Skeletal muscle tissue (tissue), 4 donors: ENCODE measurements around the gene RPL10. TPM values are rescaled to one million over a fixed set of nuclear protein-coding genes. Genes with fewer than 3 reads are reported as not detected.

ENCODE experiments used
- H3K27ac ChIP-seq: one replicate; pipeline ENCODE4 v1.7.0; 2013; ENCODE audit warnings: mild to moderate bottlenecking, low read depth, low read length, inconsistent platforms
- H3K27me3 ChIP-seq, 3 donors: one replicate each; pipeline ENCODE4 v1.7.0; 2013; ENCODE audit warnings: low read length in 3 of 3; ENCODE audit not compliant: control insufficient read depth in 3 of 3, insufficient read depth in 3 of 3
- H3K36me3 ChIP-seq, 3 donors: one replicate each; pipeline ENCODE4 v1.7.0; 2013; ENCODE audit warnings: low read length in 3 of 3; ENCODE audit not compliant: control insufficient read depth in 3 of 3, insufficient read depth in 3 of 3
- H3K4me1 ChIP-seq, 3 donors: one replicate each; pipeline ENCODE4 v1.7.0; 2013; ENCODE audit warnings: low read length in 3 of 3, mild to moderate bottlenecking in 3 of 3; ENCODE audit not compliant: control insufficient read depth in 3 of 3, insufficient read depth in 3 of 3
- H3K4me3 ChIP-seq, 3 donors: one replicate each; pipeline ENCODE4 v1.7.0; 2013; ENCODE audit warnings: low read length in 3 of 3
- H3K9ac ChIP-seq, 3 donors: one replicate each; pipeline ENCODE4 v1.7.0; 2013; ENCODE audit warnings: low read length in 3 of 3, mild to moderate bottlenecking in 3 of 3, moderate library complexity in 2 of 3, low read depth in 1 of 3
- H3K9me3 ChIP-seq, 3 donors: one replicate each; pipeline ENCODE4 v1.7.0; 2013; ENCODE audit warnings: low read length in 3 of 3; ENCODE audit not compliant: control insufficient read depth in 3 of 3
- total RNA-seq: library from RNA; depleted of rRNA; stranded (reverse); fragments of >200 nt; gene quantifications from one replicate; pipeline ENCODE4 v1.2.3, GENCODE V29; 2014
- donor health status: Osteomylitis.

The RPL10 gene
- total RNA-seq, 1 donor from 2014 or later = 4,963 TPM

- Histone ChIP-seq H3K4me1 (peaks cover 18 to 21% (median 19%) of the 10 kb centered on the region in 3 donors), H3K9ac (peak overlapping the region; percentile 80 to 93 (median 81)), H3K36me3 (peaks cover 0 to 12% (median 7%) of the 10 kb centered on the region in 3 donors), H3K9me3 (no peaks in the 10 kb centered on the region), H3K27me3 (no peaks in the 10 kb centered on the region), H3K4me3 (peak overlapping the region; percentile 62 to 73 (median 72)), H3K27ac (peak overlapping the region; percentile 91)
Measured at GRCh38 chrX:154411981-154412340, 13.8 kb downstream of the RPL10 start.

GRCh38 chrX:154412468-154412867 lies 14.3 kb downstream of the RPL10 start:
- H3K27ac ChIP-seq = peak overlapping the region; percentile 91
- H3K9me3 ChIP-seq = no peaks in the 10 kb centered on the region
- H3K4me1 ChIP-seq = peaks cover 18 to 21% (median 19%) of the 10 kb centered on the region in 3 donors
- peak overlapping the region; percentile 20 to 93 (median 80) for H3K9ac ChIP-seq
- H3K4me3 ChIP-seq = peak overlapping the region; percentile 62 to 73 (median 72)
- no peaks in the 10 kb centered on the region for H3K27me3 ChIP-seq
- H3K36me3 ChIP-seq = peaks cover 0 to 12% (median 7%) of the 10 kb centered on the region in 3 donors

- Histone ChIP-seq H3K36me3 (peaks cover 0 to 12% (median 7%) of the 10 kb centered on the region in 3 donors), H3K4me1 (peaks cover 18 to 22% (median 19%) of the 10 kb centered on the region in 3 donors), H3K27me3 (no peaks in the 10 kb centered on the region), H3K4me3 (no peak overlapping the region), H3K27ac (no peak overlapping the region), H3K9me3 (no peaks in the 10 kb centered on the region), H3K9ac (no peak overlapping the region)
Measured at GRCh38 chrX:154413142-154413541, 15.0 kb downstream of the RPL10 start.

GRCh38 chrX:154417157-154417556 lies 19.0 kb downstream of the RPL10 start:
- no peak overlapping the region for H3K4me3 ChIP-seq
- no peak overlapping the region for H3K27ac ChIP-seq

GRCh38 chrX:154419189-154419588 lies 21.0 kb downstream of the RPL10 start:
- peak overlapping the region; percentile 19 for H3K27ac ChIP-seq
- peaks cover 0 to 8% (median 0%) of the 10 kb centered on the region in 3 donors for H3K36me3 ChIP-seq
- H3K4me1 ChIP-seq = peaks cover 4 to 25% (median 15%) of the 10 kb centered on the region in 3 donors
- no peaks in the 10 kb centered on the region for H3K9me3 ChIP-seq
- H3K27me3 ChIP-seq = no peaks in the 10 kb centered on the region
- no peak overlapping the region for H3K9ac ChIP-seq
- H3K4me3 ChIP-seq = no peak overlapping the region

More at GRCh38 chrX:154417157-154417556, 19.0 kb downstream of the RPL10 start:
- H3K9ac ChIP-seq = no peak overlapping the region
- no peaks in the 10 kb centered on the region for H3K27me3 ChIP-seq
- H3K36me3 ChIP-seq = peaks cover 0 to 12% (median 11%) of the 10 kb centered on the region in 3 donors
- H3K9me3 ChIP-seq = no peaks in the 10 kb centered on the region
- peaks cover 12 to 33% (median 26%) of the 10 kb centered on the region in 3 donors for H3K4me1 ChIP-seq

- H3K27ac ChIP-seq = peak overlapping the region; percentile 25
- H3K4me1 ChIP-seq = peaks cover 4 to 25% (median 15%) of the 10 kb centered on the region in 3 donors
- no peaks in the 10 kb centered on the region for H3K9me3 ChIP-seq
- H3K9ac ChIP-seq = peak overlapping the region in 2 of 3 donors; percentile 43 to 73
- peaks cover 0 to 8% (median 0%) of the 10 kb centered on the region in 3 donors for H3K36me3 ChIP-seq
- no peaks in the 10 kb centered on the region for H3K27me3 ChIP-seq
- peak overlapping the region in 2 of 3 donors; percentile 38 to 60 for H3K4me3 ChIP-seq
Measured at GRCh38 chrX:154419688-154420401, 21.7 kb downstream of the RPL10 start.

- H3K4me3 ChIP-seq = peak overlapping the region in 2 of 3 donors; percentile 38 to 60
- H3K9me3 ChIP-seq = no peaks in the 10 kb centered on the region
- H3K9ac ChIP-seq = peak overlapping the region in 2 of 3 donors; percentile 43 to 73
- peak overlapping the region; percentile 25 for H3K27ac ChIP-seq
- no peaks in the 10 kb centered on the region for H3K27me3 ChIP-seq
- H3K4me1 ChIP-seq = peaks cover 4 to 25% (median 15%) of the 10 kb centered on the region in 3 donors
- peaks cover 0 to 4% (median 0%) of the 10 kb centered on the region in 3 donors for H3K36me3 ChIP-seq
Measured at GRCh38 chrX:154420402-154420756, 22.2 kb downstream of the RPL10 start.

- Histone ChIP-seq H3K4me1 (peaks cover 14 to 15% (median 15%) of the 10 kb centered on the region in 3 donors), H3K9me3 (no peaks in the 10 kb centered on the region), H3K27me3 (no peaks in the 10 kb centered on the region), H3K36me3 (peaks cover 3 to 7% (median 4%) of the 10 kb centered on the region in 3 donors), H3K4me3 (peak overlapping the region in 1 of 3 donors; percentile 6), H3K9ac (peak overlapping the region in 1 of 3 donors; percentile 16), H3K27ac (peak overlapping the region; percentile 1)
Measured at GRCh38 chrX:154426916-154427770, 29.0 kb downstream of the RPL10 start.

- peaks cover 14 to 15% (median 15%) of the 10 kb centered on the region in 3 donors for H3K4me1 ChIP-seq
Measured at GRCh38 chrX:154428176-154429171, 30.3 kb downstream of the RPL10 start, which contains the start of gene ATP6AP1. TSS of gene ATP6AP1 (plus strand) at chrX:154428677. CDS start at chrX:154428693, 16 bp downstream.

More at GRCh38 chrX:154428176-154429171, 30.3 kb downstream of the RPL10 start, which contains the start of gene ATP6AP1:
- Histone ChIP-seq H3K27me3 (no peaks in the 10 kb centered on the region), H3K27ac (peak within 1 kb of the TSS; percentile 81), H3K9ac (peak within 1 kb of the TSS; percentile 61 to 82 (median 80)), H3K4me3 (peak within 1 kb of the TSS; percentile 72 to 75 (median 73)), H3K36me3 (peaks cover 8 to 16% (median 14%) of the 10 kb centered on the region in 3 donors), H3K9me3 (no peaks in the 10 kb centered on the region)
